Measurements from ENCODE around the gene SGF29.

GRCh38 chr16:28528463-28528867 is 25.3 kb upstream of the SGF29 start:
- no peak for TF ChIP-seq CTCF (IDR thresholded peaks at IDR 0.05)
- TF ChIP-seq POLR2A (IDR thresholded peaks at IDR 0.05), result no peak
